HepG2 (cell line): ENCODE measurements around the gene AKR7A2. TPM values are rescaled to one million over a fixed set of nuclear protein-coding genes. Genes with fewer than 3 reads are reported as not detected.

ENCODE experiments used
- ELF4 ChIP-seq: sonication (generic); formaldehyde crosslinking; IDR thresholded peaks from 2 replicates; pipeline ENCODE4 v1.5.0; 2020; ENCODE audit warnings: missing genetic modification reagents, mild to moderate bottlenecking, moderate library complexity, borderline replicate concordance
- SNRNP70 ChIP-seq: fragments of 200-400 bp; formaldehyde crosslinking; IDR thresholded peaks from 2 replicates; pipeline ENCODE4 v1.6.1; 2017; ENCODE audit warnings: mild to moderate bottlenecking, low read depth, low read length, moderate library complexity
- ZNF550 ChIP-seq: sonication (generic); formaldehyde crosslinking; IDR thresholded peaks from 2 replicates; pipeline ENCODE4 v1.4.0; 2020; ENCODE audit warnings: mild to moderate bottlenecking, missing genetic modification reagents, borderline replicate concordance
- ZNF672 ChIP-seq: sonication (generic); formaldehyde crosslinking; IDR thresholded peaks from 2 replicates; pipeline ENCODE4 v1.8.1; 2022; ENCODE audit warnings: missing genetic modification reagents
- polyA plus RNA-seq, 8 experiments: library from polyadenylated mRNA; depleted of rRNA in 3 of 8; stranded (reverse) in 7 of 8; unstranded in 1 of 8; fragments of >200 nt; fragmentation: Illumina TruSeq in 4 of 8; extraction: Trizol in 4 of 8; gene quantifications; 2 replicates each; pipeline versions ENCODE4 v1.2.1 to v1.2.3, GENCODE V29; 2011 to 2016; ENCODE audit warnings: low read depth in 4 of 8, missing spikeins in 1 of 8, mixed read lengths in 1 of 8; ENCODE audit not compliant: insufficient read depth in 1 of 8
- total RNA-seq, 5 experiments: library from RNA; depleted of rRNA; stranded (reverse); fragments of >200 nt; fragmentation: Illumina TruSeq; extraction: Trizol; gene quantifications; 2 replicates each; pipeline ENCODE4 v1.2.3, GENCODE V29; 2016; ENCODE audit warnings: low read depth in 1 of 5
- TF ChIP-seq, protein P1 (sequence below), 2 experiments: fragments of 450-650 bp in 1 of 2; sonication (generic) in 1 of 2; formaldehyde crosslinking in 1 of 2; IDR thresholded peaks; 2 replicates each; pipeline versions ENCODE4 v1.6.1 to v1.8.0; 2016 to 2022; ENCODE audit warnings: antibody characterized with exemption in 1 of 2, mild to moderate bottlenecking in 1 of 2, missing genetic modification reagents in 1 of 2
- TF ChIP-seq, protein P2 (sequence below): sonication (generic); formaldehyde crosslinking; IDR thresholded peaks from 2 replicates; pipeline ENCODE4 v1.5.0; 2020; ENCODE audit warnings: mild to moderate bottlenecking, missing genetic modification reagents
- TF ChIP-seq, protein P3 (sequence below): sonication (generic); formaldehyde crosslinking; IDR thresholded peaks from 2 replicates; pipeline ENCODE4 v1.4.0; 2020; ENCODE audit warnings: missing genetic modification reagents
- TF ChIP-seq, protein P4 (sequence below): IDR thresholded peaks from 2 replicates; pipeline ENCODE4 v1.6.1; 2016

The AKR7A2 gene
- total and polyA plus RNA-seq, 2 of the 13 experiments (the other 11 are each of a cell fraction or from before 2014, with no cell fraction given) = 45.2 to 75.6 TPM

DNA sequence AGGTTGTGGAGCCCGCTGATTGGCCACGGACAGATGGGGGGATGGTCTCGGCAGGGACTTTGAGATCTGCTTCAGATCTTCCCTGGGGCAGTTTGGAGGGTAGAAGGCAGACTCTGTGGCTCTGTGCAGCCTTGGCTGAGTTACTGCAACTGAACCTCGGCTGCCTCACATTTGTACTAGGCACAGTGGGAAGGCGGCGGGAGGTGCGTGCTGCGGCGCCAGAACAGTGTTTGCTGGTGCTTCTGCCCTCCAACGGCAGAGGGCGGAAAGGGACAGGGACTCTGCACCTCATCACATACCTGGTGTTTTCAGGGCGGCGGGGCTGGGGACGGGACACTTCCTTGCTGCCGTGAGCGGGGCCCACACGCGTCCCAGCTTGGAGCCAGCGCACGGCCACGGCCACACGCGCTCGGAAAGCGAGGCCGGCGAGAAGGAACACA lies 26.4 kb upstream of the AKR7A2 start (continued):
- TF ChIP-seq, protein P1, sequence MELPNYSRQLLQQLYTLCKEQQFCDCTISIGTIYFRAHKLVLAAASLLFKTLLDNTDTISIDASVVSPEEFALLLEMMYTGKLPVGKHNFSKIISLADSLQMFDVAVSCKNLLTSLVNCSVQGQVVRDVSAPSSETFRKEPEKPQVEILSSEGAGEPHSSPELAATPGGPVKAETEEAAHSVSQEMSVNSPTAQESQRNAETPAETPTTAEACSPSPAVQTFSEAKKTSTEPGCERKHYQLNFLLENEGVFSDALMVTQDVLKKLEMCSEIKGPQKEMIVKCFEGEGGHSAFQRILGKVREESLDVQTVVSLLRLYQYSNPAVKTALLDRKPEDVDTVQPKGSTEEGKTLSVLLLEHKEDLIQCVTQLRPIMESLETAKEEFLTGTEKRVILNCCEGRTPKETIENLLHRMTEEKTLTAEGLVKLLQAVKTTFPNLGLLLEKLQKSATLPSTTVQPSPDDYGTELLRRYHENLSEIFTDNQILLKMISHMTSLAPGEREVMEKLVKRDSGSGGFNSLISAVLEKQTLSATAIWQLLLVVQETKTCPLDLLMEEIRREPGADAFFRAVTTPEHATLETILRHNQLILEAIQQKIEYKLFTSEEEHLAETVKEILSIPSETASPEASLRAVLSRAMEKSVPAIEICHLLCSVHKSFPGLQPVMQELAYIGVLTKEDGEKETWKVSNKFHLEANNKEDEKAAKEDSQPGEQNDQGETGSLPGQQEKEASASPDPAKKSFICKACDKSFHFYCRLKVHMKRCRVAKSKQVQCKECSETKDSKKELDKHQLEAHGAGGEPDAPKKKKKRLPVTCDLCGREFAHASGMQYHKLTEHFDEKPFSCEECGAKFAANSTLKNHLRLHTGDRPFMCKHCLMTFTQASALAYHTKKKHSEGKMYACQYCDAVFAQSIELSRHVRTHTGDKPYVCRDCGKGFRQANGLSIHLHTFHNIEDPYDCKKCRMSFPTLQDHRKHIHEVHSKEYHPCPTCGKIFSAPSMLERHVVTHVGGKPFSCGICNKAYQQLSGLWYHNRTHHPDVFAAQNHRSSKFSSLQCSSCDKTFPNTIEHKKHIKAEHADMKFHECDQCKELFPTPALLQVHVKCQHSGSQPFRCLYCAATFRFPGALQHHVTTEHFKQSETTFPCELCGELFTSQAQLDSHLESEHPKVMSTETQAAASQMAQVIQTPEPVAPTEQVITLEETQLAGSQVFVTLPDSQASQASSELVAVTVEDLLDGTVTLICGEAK (IDR thresholded peaks at IDR 0.05) = no peak
- TF ChIP-seq, protein P1 (CRISPR knock-in tag; IDR thresholded peaks at IDR 0.05) = no peak
- no peak for TF ChIP-seq SNRNP70
- TF ChIP-seq, protein P2, sequence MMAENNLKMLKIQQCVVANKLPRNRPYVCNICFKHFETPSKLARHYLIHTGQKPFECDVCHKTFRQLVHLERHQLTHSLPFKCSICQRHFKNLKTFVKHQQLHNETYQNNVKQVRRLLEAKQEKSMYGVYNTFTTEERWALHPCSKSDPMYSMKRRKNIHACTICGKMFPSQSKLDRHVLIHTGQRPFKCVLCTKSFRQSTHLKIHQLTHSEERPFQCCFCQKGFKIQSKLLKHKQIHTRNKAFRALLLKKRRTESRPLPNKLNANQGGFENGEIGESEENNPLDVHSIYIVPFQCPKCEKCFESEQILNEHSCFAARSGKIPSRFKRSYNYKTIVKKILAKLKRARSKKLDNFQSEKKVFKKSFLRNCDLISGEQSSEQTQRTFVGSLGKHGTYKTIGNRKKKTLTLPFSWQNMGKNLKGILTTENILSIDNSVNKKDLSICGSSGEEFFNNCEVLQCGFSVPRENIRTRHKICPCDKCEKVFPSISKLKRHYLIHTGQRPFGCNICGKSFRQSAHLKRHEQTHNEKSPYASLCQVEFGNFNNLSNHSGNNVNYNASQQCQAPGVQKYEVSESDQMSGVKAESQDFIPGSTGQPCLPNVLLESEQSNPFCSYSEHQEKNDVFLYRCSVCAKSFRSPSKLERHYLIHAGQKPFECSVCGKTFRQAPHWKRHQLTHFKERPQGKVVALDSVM = peak; percentile 54; the same call in 1 of the 2 replicates
- TF ChIP-seq, protein P3, sequence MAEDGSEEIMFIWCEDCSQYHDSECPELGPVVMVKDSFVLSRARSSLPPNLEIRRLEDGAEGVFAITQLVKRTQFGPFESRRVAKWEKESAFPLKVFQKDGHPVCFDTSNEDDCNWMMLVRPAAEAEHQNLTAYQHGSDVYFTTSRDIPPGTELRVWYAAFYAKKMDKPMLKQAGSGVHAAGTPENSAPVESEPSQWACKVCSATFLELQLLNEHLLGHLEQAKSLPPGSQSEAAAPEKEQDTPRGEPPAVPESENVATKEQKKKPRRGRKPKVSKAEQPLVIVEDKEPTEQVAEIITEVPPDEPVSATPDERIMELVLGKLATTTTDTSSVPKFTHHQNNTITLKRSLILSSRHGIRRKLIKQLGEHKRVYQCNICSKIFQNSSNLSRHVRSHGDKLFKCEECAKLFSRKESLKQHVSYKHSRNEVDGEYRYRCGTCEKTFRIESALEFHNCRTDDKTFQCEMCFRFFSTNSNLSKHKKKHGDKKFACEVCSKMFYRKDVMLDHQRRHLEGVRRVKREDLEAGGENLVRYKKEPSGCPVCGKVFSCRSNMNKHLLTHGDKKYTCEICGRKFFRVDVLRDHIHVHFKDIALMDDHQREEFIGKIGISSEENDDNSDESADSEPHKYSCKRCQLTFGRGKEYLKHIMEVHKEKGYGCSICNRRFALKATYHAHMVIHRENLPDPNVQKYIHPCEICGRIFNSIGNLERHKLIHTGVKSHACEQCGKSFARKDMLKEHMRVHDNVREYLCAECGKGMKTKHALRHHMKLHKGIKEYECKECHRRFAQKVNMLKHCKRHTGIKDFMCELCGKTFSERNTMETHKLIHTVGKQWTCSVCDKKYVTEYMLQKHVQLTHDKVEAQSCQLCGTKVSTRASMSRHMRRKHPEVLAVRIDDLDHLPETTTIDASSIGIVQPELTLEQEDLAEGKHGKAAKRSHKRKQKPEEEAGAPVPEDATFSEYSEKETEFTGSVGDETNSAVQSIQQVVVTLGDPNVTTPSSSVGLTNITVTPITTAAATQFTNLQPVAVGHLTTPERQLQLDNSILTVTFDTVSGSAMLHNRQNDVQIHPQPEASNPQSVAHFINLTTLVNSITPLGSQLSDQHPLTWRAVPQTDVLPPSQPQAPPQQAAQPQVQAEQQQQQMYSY (CRISPR knock-in tag) = no peak
- no peak for TF ChIP-seq ZNF550 (CRISPR knock-in tag)
- TF ChIP-seq ZNF672 (CRISPR knock-in tag) = no peak
- TF ChIP-seq, protein P4, sequence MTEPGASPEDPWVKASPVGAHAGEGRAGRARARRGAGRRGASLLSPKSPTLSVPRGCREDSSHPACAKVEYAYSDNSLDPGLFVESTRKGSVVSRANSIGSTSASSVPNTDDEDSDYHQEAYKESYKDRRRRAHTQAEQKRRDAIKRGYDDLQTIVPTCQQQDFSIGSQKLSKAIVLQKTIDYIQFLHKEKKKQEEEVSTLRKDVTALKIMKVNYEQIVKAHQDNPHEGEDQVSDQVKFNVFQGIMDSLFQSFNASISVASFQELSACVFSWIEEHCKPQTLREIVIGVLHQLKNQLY (CRISPR knock-in tag) = no peak
- no peak for TF ChIP-seq ELF4
